ENCODE measurements around the gene CATSPERE.

Gene CATSPERE

DNA sequence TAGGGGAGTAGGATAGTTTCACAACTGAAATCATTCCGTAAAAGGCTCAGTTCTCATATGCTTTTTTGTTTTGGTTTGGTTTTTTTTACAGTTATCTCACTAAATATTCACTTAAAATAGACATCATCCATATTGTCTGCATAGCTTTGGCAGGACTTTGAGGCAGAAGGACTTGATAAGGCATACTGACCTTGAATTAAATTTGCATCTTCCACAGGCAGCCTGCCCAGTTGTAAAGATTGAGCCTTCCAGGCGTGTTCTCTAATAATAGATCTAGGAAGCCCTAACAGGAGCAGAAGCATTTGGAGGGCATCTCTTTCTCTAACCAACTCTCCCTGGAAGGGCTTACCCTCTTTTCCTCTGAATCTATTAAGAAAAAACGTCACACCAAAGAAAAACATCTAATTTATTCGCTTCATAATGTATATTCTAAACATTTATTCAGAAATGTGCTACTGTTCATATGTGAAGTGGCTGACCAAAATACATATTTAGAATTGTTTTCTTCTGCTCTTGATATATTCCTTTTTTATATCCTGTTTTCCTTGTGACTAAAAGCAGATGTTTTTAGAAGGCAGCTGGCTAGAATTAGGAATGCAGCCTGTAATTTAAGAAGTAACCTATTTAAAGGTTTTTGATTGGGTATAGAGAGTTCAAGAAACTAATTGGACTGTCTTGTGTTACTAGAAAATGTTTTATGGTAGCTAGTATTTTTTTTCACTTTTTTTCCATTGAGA is 212.0 kb downstream of the CATSPERE start:
- no peaks in the 10 kb centered on the region for H3K4me1 ChIP-seq (ENCODE audit: insufficient read depth, low read length, poor library complexity, severe bottlenecking)
- peaks cover 11% of the 10 kb centered on the region for H4K20me1 ChIP-seq (ENCODE audit: insufficient read depth, low read length, poor library complexity, severe bottlenecking)
- no peaks in the 10 kb centered on the region for H3F3A ChIP-seq (ENCODE audit: low read depth)
- TF ChIP-seq CTCF (conservative IDR thresholded peaks at IDR 0.05; ENCODE audit: low read length) (no peak), EZH2phosphoT487 (IDR thresholded peaks at IDR 0.05; ENCODE audit: borderline replicate concordance) (no peak)
- H3K9ac ChIP-seq (ENCODE audit: low read depth, low read length, poor library complexity, severe bottlenecking): no peak overlapping the region
- no peak overlapping the region for H3K4me3 ChIP-seq (ENCODE audit: low read length, poor library complexity, severe bottlenecking)
- H3K36me3 ChIP-seq (ENCODE audit: insufficient read depth, low read length): peaks cover 21% of the 10 kb centered on the region
- peaks cover 71% of the 10 kb centered on the region for H3K79me2 ChIP-seq (ENCODE audit: insufficient read depth, low read length)
- H3K4me2 ChIP-seq (ENCODE audit: low read depth, low read length, poor library complexity, severe bottlenecking): no peak overlapping the region
- no peak overlapping the region for H2AFZ ChIP-seq (ENCODE audit: low read length)
- H3K9me3 ChIP-seq (ENCODE audit: insufficient read depth, low read depth, low read length): no peaks in the 10 kb centered on the region
- no peaks in the 10 kb centered on the region for H3K9me2 ChIP-seq (replicated peaks; ENCODE audit: low read depth, low read length)
- no peaks in the 10 kb centered on the region for H3K27me3 ChIP-seq (ENCODE audit: insufficient read depth, low read length, poor library complexity, severe bottlenecking)

DNA sequence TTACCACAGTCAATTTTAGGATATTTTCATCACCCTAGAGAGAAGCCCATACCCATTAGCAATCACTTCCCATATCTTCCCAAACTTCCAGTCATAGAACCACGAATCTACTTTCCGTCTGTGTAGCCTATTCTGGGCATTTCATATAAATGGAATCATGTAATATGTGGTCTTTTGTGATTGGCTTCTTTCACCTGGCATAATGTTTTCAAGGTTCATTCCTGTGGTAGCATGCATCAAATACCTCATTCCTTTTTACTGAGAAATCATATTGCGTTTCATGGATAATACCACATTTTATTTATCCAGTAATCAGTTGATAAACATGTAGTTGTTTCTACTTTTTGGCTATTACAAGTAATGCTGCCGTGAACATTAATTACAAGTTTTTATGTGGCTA is 213.4 kb downstream of the CATSPERE start:
- H3K4me3 ChIP-seq (ENCODE audit: low read length, poor library complexity, severe bottlenecking): no peak overlapping the region
- peaks cover 7% of the 10 kb centered on the region for H4K20me1 ChIP-seq (ENCODE audit: insufficient read depth, low read length, poor library complexity, severe bottlenecking)
- H3K79me2 ChIP-seq (ENCODE audit: insufficient read depth, low read length): peaks cover 71% of the 10 kb centered on the region
- TF ChIP-seq CTCF (conservative IDR thresholded peaks at IDR 0.05; ENCODE audit: low read length) (no peak), EZH2phosphoT487 (IDR thresholded peaks at IDR 0.05; ENCODE audit: borderline replicate concordance) (no peak)
- no peaks in the 10 kb centered on the region for H3K27me3 ChIP-seq (ENCODE audit: insufficient read depth, low read length, poor library complexity, severe bottlenecking)
- H3K4me1 ChIP-seq (ENCODE audit: insufficient read depth, low read length, poor library complexity, severe bottlenecking): no peaks in the 10 kb centered on the region
- H3K9me2 ChIP-seq (replicated peaks; ENCODE audit: low read depth, low read length): no peaks in the 10 kb centered on the region
- H3K36me3 ChIP-seq (ENCODE audit: insufficient read depth, low read length): peaks cover 21% of the 10 kb centered on the region
- H3F3A ChIP-seq (ENCODE audit: low read depth): no peaks in the 10 kb centered on the region
- H3K4me2 ChIP-seq (ENCODE audit: low read depth, low read length, poor library complexity, severe bottlenecking): no peak overlapping the region
- H3K9ac ChIP-seq (ENCODE audit: low read depth, low read length, poor library complexity, severe bottlenecking): no peak overlapping the region
- no peak overlapping the region for H2AFZ ChIP-seq (ENCODE audit: low read length)
- H3K9me3 ChIP-seq (ENCODE audit: insufficient read depth, low read depth, low read length): no peaks in the 10 kb centered on the region

DNA sequence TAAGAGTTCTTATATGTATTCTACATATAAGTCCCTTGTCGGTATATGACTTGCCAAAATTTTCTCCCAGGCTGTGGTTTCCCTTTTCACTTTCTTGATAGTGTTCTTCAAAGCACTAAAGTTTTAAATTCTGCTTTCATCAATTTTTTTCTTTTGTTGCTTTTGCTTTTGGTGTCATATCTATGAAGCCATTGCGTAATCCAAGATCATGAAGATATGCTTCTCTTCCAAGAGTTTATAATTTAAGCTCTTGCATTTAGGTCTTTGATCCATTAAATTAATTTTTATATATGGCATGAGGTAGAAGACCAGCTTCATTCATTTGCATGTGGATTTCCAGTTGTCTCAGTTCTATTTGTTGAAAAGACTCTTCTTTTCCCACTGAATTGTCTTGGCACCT is 214.1 kb downstream of the CATSPERE start:
- Histone ChIP-seq H4K20me1 (ENCODE audit: insufficient read depth, low read length, poor library complexity, severe bottlenecking) (peaks cover 7% of the 10 kb centered on the region), H3K9ac (ENCODE audit: low read depth, low read length, poor library complexity, severe bottlenecking) (no peak overlapping the region), H3K36me3 (ENCODE audit: insufficient read depth, low read length) (peaks cover 20% of the 10 kb centered on the region), H3K4me1 (ENCODE audit: insufficient read depth, low read length, poor library complexity, severe bottlenecking) (no peaks in the 10 kb centered on the region), H3K79me2 (ENCODE audit: insufficient read depth, low read length) (peaks cover 70% of the 10 kb centered on the region), H3K4me2 (ENCODE audit: low read depth, low read length, poor library complexity, severe bottlenecking) (no peak overlapping the region), H3F3A (ENCODE audit: low read depth) (no peaks in the 10 kb centered on the region), H3K9me2 (replicated peaks; ENCODE audit: low read depth, low read length) (no peaks in the 10 kb centered on the region), H2AFZ (ENCODE audit: low read length) (no peak overlapping the region), H3K4me3 (ENCODE audit: low read length, poor library complexity, severe bottlenecking) (no peak overlapping the region), H3K9me3 (ENCODE audit: insufficient read depth, low read depth, low read length) (no peaks in the 10 kb centered on the region), H3K27me3 (ENCODE audit: insufficient read depth, low read length, poor library complexity, severe bottlenecking) (no peaks in the 10 kb centered on the region)
- no peak for TF ChIP-seq CTCF (conservative IDR thresholded peaks at IDR 0.05; ENCODE audit: low read length)
- no peak for TF ChIP-seq EZH2phosphoT487 (IDR thresholded peaks at IDR 0.05; ENCODE audit: borderline replicate concordance)

All from Loucy (cell line).